KMS-11 (cell line): ENCODE measurements around the gene C16orf87.

ENCODE experiments used
- H2AFZ ChIP-seq: fragments of 200-600 bp; sonication (generic); 2 replicates; pipeline ENCODE4 v1.6.1; 2016; ENCODE audit warnings: antibody characterized with exemption, mixed run types, low read depth
- H3K27ac ChIP-seq: fragments of 200-600 bp; sonication (generic); 2 replicates; pipeline ENCODE4 v1.6.1; 2016; ENCODE audit warnings: mild to moderate bottlenecking, mixed run types
- H3K27me3 ChIP-seq: fragments of 200-600 bp; sonication (generic); 2 replicates; pipeline ENCODE4 v1.6.1; 2017; ENCODE audit warnings: mild to moderate bottlenecking, low read depth, mixed run types, moderate library complexity; ENCODE audit not compliant: insufficient read depth
- H3K36me3 ChIP-seq: fragments of 200-600 bp; sonication (generic); 2 replicates; pipeline ENCODE4 v1.6.1; 2017; ENCODE audit warnings: mild to moderate bottlenecking, mixed run types; ENCODE audit not compliant: insufficient read depth
- H3K4me1 ChIP-seq: fragments of 200-600 bp; sonication (generic); 2 replicates; pipeline ENCODE4 v1.6.1; 2016; ENCODE audit warnings: mild to moderate bottlenecking, low read depth, mixed run types; ENCODE audit not compliant: poor library complexity, severe bottlenecking
- H3K4me2 ChIP-seq: fragments of 200-600 bp; sonication (generic); 2 replicates; pipeline ENCODE4 v1.7.0; 2016; ENCODE audit warnings: mild to moderate bottlenecking, mixed run types
- H3K4me3 ChIP-seq: fragments of 200-600 bp; sonication (generic); IDR thresholded peaks from 2 replicates; pipeline ENCODE4 v1.6.1; 2017; ENCODE audit warnings: low read depth, low read length, mixed read lengths; ENCODE audit not compliant: insufficient read depth
- H3K79me2 ChIP-seq: fragments of 200-600 bp; sonication (generic); 2 replicates; pipeline ENCODE4 v1.6.1; 2016; ENCODE audit warnings: low read depth, mixed run types; ENCODE audit not compliant: insufficient read depth
- H3K9ac ChIP-seq: fragments of 200-600 bp; sonication (generic); 2 replicates; pipeline ENCODE4 v1.6.1; 2016; ENCODE audit warnings: mild to moderate bottlenecking, mixed run types
- H4K20me1 ChIP-seq: fragments of 200-600 bp; sonication (generic); 2 replicates; pipeline ENCODE4 v1.6.1; 2016; ENCODE audit warnings: mild to moderate bottlenecking, mixed run types; ENCODE audit not compliant: insufficient read depth
- TF ChIP-seq, protein P1 (sequence below): fragments of 200-600 bp; sonication (generic); conservative IDR thresholded peaks from 2 replicates; pipeline ENCODE4 v1.6.1; 2017; ENCODE audit warnings: low read depth, mild to moderate bottlenecking, antibody characterized with exemption, low read length, moderate library complexity, mixed read lengths

C16orf87 gene

GRCh38 chr16:46866286-46866685 is 35.3 kb upstream of the C16orf87 start:
- Histone ChIP-seq H2AFZ (no peak overlapping the region), H3K36me3 (no peaks in the 10 kb centered on the region), H3K27ac (no peak overlapping the region), H3K4me3 (no peak overlapping the region), H3K4me2 (no peak overlapping the region), H4K20me1 (no peaks in the 10 kb centered on the region), H3K27me3 (no peaks in the 10 kb centered on the region), H3K4me1 (no peaks in the 10 kb centered on the region), H3K9ac (no peak overlapping the region), H3K79me2 (no peaks in the 10 kb centered on the region)
- TF ChIP-seq, protein P1, sequence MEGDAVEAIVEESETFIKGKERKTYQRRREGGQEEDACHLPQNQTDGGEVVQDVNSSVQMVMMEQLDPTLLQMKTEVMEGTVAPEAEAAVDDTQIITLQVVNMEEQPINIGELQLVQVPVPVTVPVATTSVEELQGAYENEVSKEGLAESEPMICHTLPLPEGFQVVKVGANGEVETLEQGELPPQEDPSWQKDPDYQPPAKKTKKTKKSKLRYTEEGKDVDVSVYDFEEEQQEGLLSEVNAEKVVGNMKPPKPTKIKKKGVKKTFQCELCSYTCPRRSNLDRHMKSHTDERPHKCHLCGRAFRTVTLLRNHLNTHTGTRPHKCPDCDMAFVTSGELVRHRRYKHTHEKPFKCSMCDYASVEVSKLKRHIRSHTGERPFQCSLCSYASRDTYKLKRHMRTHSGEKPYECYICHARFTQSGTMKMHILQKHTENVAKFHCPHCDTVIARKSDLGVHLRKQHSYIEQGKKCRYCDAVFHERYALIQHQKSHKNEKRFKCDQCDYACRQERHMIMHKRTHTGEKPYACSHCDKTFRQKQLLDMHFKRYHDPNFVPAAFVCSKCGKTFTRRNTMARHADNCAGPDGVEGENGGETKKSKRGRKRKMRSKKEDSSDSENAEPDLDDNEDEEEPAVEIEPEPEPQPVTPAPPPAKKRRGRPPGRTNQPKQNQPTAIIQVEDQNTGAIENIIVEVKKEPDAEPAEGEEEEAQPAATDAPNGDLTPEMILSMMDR = no peak

GRCh38 chr16:46862555-46863447 is 31.8 kb upstream of the C16orf87 start:
- TF ChIP-seq, protein P1 = no peak
- H3K4me3 ChIP-seq = no peak overlapping the region
- H3K9ac ChIP-seq = no peak overlapping the region
- no peaks in the 10 kb centered on the region for H4K20me1 ChIP-seq
- H3K36me3 ChIP-seq = no peaks in the 10 kb centered on the region
- no peak overlapping the region for H2AFZ ChIP-seq
- H3K4me1 ChIP-seq = no peaks in the 10 kb centered on the region
- H3K79me2 ChIP-seq = no peaks in the 10 kb centered on the region
- no peak overlapping the region for H3K27ac ChIP-seq
- H3K4me2 ChIP-seq = no peak overlapping the region
- no peaks in the 10 kb centered on the region for H3K27me3 ChIP-seq

DNA sequence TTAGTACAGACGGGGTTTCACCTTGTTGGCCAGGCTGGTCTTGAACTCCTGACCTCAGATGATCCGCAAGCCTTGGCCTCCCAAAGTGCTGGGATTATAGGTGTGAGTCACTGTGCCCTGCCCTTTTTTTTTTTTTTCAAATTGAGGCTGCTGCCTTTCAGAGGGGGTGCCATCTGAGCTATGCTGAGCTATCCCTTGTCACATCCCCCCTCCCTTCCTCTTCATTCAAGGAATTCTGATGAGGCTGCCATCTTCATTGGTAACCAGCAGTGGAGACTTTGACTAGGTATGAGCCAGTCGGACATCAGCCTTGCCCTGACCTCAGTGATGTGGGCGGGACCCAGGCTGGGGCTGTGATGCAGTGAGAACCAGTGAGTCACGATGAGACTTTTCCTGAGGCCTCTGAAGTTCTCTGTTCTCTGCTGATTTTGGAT is 28.8 kb upstream of the C16orf87 start:
- H3K36me3 ChIP-seq = no peaks in the 10 kb centered on the region
- no peaks in the 10 kb centered on the region for H3K4me1 ChIP-seq
- no peak overlapping the region for H3K4me2 ChIP-seq
- no peak overlapping the region for H3K4me3 ChIP-seq
- no peak overlapping the region for H3K27ac ChIP-seq
- H4K20me1 ChIP-seq = no peaks in the 10 kb centered on the region
- TF ChIP-seq, protein P1 = no peak
- no peak overlapping the region for H3K9ac ChIP-seq
- H3K27me3 ChIP-seq = no peaks in the 10 kb centered on the region
- H3K79me2 ChIP-seq = no peaks in the 10 kb centered on the region
- no peak overlapping the region for H2AFZ ChIP-seq

DNA sequence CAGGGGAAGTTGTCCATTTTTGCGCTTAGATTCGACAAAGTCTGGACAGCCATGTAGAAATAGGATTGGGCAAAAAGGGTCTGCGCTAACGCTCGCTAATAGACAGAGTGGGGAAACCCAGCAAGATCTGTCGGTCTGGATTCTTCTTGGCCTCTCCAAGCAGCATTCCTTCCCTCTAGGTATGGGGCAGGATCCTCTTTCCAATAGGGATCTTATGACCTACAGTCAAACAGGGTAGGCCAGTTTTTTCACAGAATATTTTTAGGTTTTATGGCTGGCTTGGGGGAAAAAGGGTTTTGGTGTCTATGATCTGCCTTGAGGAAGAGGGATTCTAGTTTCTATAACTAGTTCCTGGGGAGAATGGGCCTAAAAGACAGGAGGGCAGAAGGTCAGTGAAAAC is 27.2 kb upstream of the C16orf87 start:
- no peak overlapping the region for H3K9ac ChIP-seq
- H3K27me3 ChIP-seq = no peaks in the 10 kb centered on the region
- TF ChIP-seq, protein P1 = no peak
- no peak overlapping the region for H2AFZ ChIP-seq
- no peaks in the 10 kb centered on the region for H3K79me2 ChIP-seq
- no peak overlapping the region for H3K4me3 ChIP-seq
- no peaks in the 10 kb centered on the region for H4K20me1 ChIP-seq
- no peak overlapping the region for H3K27ac ChIP-seq
- H3K4me2 ChIP-seq = no peak overlapping the region
- H3K36me3 ChIP-seq = no peaks in the 10 kb centered on the region
- H3K4me1 ChIP-seq = no peaks in the 10 kb centered on the region
